Nephron progenitor cell (in vitro differentiated cells): Measurements from ENCODE around the gene ADRM1.
A peak's percentile ranks its signal among the peaks of the same experiment; 100 is the strongest.

ENCODE experiments used
- DNase-seq: peaks from one replicate; pipeline ENCODE4 v3.0.0; 2021
- H3K27ac Mint-ChIP-seq: 2 replicates; pipeline ENCODE4 v1.8.0; 2021; ENCODE audit warnings: mild to moderate bottlenecking, moderate library complexity, mixed read lengths
- H3K27me3 Mint-ChIP-seq: 2 replicates; pipeline ENCODE4 v1.8.0; 2021; ENCODE audit warnings: mild to moderate bottlenecking, low read depth, mixed read lengths; ENCODE audit not compliant: poor library complexity
- H3K36me3 Mint-ChIP-seq: 2 replicates; pipeline ENCODE4 v1.8.0; 2021; ENCODE audit warnings: low read depth, mixed read lengths
- H3K4me1 Mint-ChIP-seq: 2 replicates; pipeline ENCODE4 v1.8.0; 2021; ENCODE audit warnings: mixed read lengths
- H3K4me3 Mint-ChIP-seq: 2 replicates; pipeline ENCODE4 v1.8.0; 2021; ENCODE audit warnings: mild to moderate bottlenecking, moderate library complexity, mixed read lengths
- H3K9me3 Mint-ChIP-seq: 2 replicates; pipeline ENCODE4 v1.8.0; 2021; ENCODE audit warnings: mild to moderate bottlenecking, moderate library complexity, mixed read lengths
- CTCF ChIP-seq: fragments of 200-600 bp; sonication (generic); IDR thresholded peaks from 2 replicates; pipeline ENCODE4 v1.5.0; 2021; ENCODE audit warnings: antibody characterized with exemption

The ADRM1 gene

GRCh38 chr20:62301111-62301668, 1.6 kb upstream of the ADRM1 start:
- TF ChIP-seq CTCF, result no peak
- no peak for DNase-seq
- peaks cover 22% of the 10 kb centered on the region for H3K4me1 Mint-ChIP-seq
- no peaks in the 10 kb centered on the region for H3K36me3 Mint-ChIP-seq
- H3K9me3 Mint-ChIP-seq, result no peaks in the 10 kb centered on the region
- no peaks in the 10 kb centered on the region for H3K27me3 Mint-ChIP-seq
- H3K4me3 Mint-ChIP-seq, result peak overlapping the region; percentile 47
- H3K27ac Mint-ChIP-seq, result no peak overlapping the region

DNA sequence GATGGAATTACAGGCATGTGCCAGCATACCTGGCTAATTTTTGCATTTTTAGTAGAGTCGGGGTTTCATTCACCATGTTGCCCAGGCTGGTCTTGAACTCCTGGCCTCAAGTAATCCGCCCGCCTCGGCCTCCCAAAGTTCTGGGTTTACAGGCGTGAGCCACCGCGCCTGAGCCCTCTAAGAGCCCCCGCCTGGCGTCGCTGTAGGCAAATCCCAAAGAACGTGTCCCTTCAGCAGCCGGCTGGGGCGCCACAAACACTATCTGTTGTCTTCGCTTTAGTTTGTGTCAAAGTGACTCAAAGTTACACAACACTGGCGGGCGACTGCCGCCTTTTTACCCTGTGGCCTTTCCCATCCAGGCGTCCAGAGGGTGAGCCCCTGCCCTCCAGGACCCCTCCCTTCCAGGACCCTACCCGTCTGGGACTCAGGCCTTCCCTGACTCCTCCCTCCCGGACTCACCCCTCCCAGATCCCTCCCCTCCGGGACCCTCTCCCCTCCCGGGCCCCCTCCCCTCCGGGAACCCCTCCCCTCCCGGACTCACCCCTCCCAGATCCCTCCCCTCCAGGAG, 940 bp upstream of the ADRM1 start:
- Mint-ChIP-seq H3K36me3 (no peaks in the 10 kb centered on the region), H3K4me3 (peak overlapping the region; percentile 86), H3K4me1 (peaks cover 22% of the 10 kb centered on the region), H3K9me3 (no peaks in the 10 kb centered on the region), H3K27ac (peak overlapping the region; percentile 96), H3K27me3 (no peaks in the 10 kb centered on the region)
- peak; percentile 71 for TF ChIP-seq CTCF
- DNase-seq, result peak; percentile 80

DNA sequence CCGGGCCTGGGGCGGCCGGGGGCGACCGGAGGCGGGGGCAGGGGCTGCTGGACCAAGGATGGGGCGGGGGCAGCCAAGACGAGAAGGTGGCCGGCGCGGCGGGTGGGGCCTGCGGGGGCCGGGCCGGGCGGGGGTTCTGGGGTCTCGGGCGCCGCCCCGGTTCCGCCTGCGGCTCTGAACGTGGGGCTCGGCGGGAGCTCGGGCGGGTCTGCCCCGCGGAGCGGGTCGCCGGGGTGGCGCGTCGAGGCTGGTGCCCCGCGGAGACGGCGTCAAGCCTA, 204 bp downstream of the ADRM1 start:
- Mint-ChIP-seq H3K4me3 (peak overlapping the region; percentile 90), H3K9me3 (no peaks in the 10 kb centered on the region)

GRCh38 chr20:62303340-62304226, 786 bp downstream of the ADRM1 start:
- peak; percentile 44 for DNase-seq
- no peak for TF ChIP-seq CTCF
- Mint-ChIP-seq H3K9me3 (no peaks in the 10 kb centered on the region), H3K4me1 (peaks cover 22% of the 10 kb centered on the region), H3K4me3 (peak overlapping the region; percentile 90), H3K27me3 (no peaks in the 10 kb centered on the region), H3K36me3 (no peaks in the 10 kb centered on the region), H3K27ac (peak overlapping the region; percentile 48)

More for the DNA sequence above, 204 bp downstream of the ADRM1 start:
- no peak for DNase-seq
- no peak for TF ChIP-seq CTCF
- Mint-ChIP-seq H3K36me3 (no peaks in the 10 kb centered on the region), H3K27me3 (no peaks in the 10 kb centered on the region), H3K27ac (no peak overlapping the region), H3K4me1 (peaks cover 22% of the 10 kb centered on the region)

- Mint-ChIP-seq H3K9me3 (no peaks in the 10 kb centered on the region), H3K4me1 (peaks cover 22% of the 10 kb centered on the region), H3K27me3 (no peaks in the 10 kb centered on the region), H3K36me3 (no peaks in the 10 kb centered on the region), H3K4me3 (peak overlapping the region; percentile 90), H3K27ac (peak overlapping the region; percentile 36)
- no peak for TF ChIP-seq CTCF
- no peak for DNase-seq
These were observed 1.7 kb downstream of the ADRM1 start for GRCh38 chr20:62304331-62305148.
